NCI-H69 (cell line): ENCODE results near the gene MYO5A.
"Not testable (repeated sequence)": the region's sequence is repeated elsewhere in the genome, so short reads cannot be mapped to it uniquely, and the experiment has no call there.

Source experiments
- DNase-seq: peaks from one replicate; lab custom pipeline; 2025; lab: John Stamatoyannopoulos, UW

Gene MYO5A

GRCh38 chr15:52463638-52464037, 65.0 kb downstream of the MYO5A start:
- no peak for DNase-seq

DNA sequence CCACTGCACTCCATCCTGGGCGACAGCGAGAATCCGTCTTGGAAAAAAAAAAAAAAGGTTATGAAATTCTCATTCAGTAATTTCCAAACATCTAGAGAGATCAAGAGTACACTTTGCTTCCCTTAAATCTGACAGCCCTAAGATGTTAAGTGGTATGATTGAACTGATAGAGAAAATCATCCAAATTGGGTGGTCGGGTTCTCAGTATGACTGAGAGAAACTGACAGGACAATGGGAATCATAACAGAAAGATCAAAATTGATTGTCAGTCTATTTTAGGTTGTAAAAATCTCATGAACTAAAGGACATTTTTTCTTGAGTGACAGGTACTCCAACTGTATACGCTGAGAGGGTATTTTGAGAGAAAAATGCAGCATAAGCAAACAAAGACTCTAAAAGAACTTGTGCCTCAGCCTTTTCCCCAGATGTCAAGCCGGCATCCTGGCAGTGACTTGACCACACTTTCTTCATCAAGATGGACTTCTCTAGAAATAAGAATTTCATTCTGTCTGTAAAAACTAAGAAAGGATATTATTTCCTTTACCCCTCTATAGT, 65.8 kb downstream of the MYO5A start:
- no peak for DNase-seq

- not testable (repeated sequence) for DNase-seq
Observed at GRCh38 chr15:52459701-52460100, 69.0 kb downstream of the MYO5A start.

GRCh38 chr15:52459265-52459664, 69.4 kb downstream of the MYO5A start:
- DNase-seq: not testable (repeated sequence)

DNA sequence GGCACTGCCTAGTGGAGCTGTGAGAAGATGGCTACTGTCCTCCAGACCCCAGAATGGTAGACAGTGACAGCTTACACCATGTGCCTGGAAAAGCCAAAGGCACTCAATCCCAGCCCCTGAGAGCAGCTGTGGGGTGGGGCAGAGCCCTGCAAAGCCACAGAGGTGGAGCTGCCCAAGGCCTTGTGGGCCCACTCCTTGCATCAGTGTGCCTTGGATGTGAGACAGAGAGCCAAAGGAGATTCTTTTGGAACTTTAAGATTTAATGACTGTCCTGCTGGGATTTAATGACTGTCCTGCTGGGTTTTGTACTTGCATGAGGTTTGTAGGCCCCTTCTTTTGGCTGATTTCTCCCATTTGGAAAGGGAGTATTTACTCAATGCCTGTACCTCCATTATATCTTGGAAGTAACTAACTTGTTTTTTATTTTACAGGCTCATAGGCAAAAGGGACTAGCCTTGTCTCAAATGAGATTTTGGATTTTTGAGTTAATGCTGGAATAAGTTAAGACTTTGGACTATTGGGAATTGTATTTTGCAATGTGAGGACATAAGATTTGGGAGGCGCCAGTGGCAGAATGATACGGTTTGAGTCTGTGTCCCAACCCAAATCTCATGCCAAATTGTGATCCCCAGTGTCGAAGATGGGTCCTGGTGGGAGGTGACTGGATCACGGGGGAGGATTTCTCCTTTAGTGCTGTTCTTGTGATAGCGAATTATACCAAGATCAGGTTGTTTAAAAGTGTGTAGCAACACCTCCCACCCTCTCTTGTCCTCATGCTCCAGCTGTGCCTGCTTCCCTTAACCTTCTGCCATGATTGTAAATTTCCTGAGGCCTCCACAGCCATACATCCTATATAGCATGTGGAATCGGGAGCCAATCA, 80.4 kb downstream of the MYO5A start:
- peak; percentile 19 for DNase-seq

GRCh38 chr15:52445954-52446353, 82.7 kb downstream of the MYO5A start:
- no peak for DNase-seq

GRCh38 chr15:52445553-52445952, 83.1 kb downstream of the MYO5A start:
- no peak for DNase-seq

GRCh38 chr15:52443205-52443604, 85.5 kb downstream of the MYO5A start:
- not testable (repeated sequence) for DNase-seq

- DNase-seq: no peak
Observed at GRCh38 chr15:52441841-52442240, 86.8 kb downstream of the MYO5A start.

DNA sequence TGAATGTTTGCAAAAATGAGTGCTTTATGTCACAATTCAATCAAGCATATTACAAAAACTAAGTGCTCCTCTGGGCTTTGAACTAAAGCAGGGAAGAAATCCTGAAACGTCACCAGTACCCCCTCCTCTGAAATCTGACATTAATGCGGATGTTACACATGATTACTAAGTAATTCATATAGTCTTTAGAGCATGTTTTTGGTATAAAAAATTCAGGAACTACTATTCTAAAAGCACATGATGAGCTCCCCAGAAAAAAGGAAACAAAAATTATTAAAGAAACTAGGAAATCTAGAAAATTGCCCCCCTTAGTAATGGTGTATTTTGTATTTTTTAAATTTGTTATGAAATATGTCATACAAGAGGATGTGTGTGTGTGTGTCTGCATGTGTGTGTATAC, 87.7 kb downstream of the MYO5A start:
- no peak for DNase-seq

- DNase-seq: no peak
Observed at GRCh38 chr15:52440414-52440813, 88.3 kb downstream of the MYO5A start.

- no peak for DNase-seq
Observed at GRCh38 chr15:52439470-52439869, 89.2 kb downstream of the MYO5A start.

- not testable (repeated sequence) for DNase-seq
Observed at GRCh38 chr15:52439042-52439441, 89.6 kb downstream of the MYO5A start.

DNA sequence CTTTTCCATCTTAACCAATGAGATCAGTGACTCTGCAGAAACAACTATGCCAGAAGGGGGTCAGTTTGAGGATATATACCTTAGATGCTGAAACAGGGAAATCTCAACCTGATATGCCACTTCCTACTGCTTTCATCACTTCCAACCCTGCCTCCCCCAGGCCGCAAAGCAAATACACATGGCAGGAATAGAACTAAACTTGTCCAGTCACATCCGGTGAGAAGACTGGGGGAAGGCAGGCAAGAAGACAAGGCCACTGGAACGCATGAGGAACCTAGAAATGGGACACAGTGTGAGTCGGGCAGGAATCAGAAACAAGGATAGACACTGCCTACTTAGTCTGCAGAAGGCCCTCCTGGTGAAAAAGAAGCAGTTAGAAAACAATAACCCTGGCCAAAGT, 90.6 kb downstream of the MYO5A start:
- DNase-seq: no peak

DNA sequence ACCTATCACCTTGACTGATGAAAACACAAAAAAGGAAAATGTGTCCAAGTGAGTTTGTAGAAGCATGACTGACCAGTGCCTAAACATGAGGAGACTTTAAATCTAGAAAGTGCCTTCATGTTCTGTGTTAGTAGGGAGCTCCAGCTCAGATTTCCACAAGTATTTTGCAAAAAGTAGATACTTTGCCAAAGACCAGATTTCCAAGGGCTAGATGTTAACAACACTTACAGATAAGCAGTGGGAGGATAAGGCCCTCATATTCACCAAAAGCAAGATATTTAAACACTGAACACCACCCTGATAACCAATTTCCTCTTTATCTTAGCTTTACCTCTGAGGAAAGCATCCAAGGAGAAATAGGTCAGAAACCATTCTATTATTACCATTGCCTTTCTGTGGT, 91.0 kb downstream of the MYO5A start:
- DNase-seq: no peak

DNA sequence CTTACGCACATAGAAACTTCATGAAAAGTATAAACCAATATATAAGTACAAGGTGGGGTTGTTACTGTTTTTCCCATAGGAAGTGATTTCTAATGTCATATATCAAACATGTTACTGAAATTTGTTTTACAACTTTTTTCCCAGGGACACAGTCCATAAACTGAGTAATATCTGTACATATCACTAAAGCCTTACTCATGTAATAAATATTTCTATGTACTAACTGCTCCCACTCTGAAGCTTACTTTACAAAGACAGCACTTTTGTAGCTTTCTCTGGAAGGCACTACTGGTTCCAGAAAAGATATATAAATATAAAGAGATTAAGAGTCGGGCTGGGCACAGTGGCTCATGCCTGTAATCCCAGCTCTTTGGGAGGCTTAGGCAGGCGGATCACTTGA, 91.7 kb downstream of the MYO5A start:
- no peak for DNase-seq

GRCh38 chr15:52434885-52435284, 93.8 kb downstream of the MYO5A start:
- no peak for DNase-seq

- DNase-seq: no peak
Observed at GRCh38 chr15:52428297-52428696, 100.4 kb downstream of the MYO5A start.

DNA sequence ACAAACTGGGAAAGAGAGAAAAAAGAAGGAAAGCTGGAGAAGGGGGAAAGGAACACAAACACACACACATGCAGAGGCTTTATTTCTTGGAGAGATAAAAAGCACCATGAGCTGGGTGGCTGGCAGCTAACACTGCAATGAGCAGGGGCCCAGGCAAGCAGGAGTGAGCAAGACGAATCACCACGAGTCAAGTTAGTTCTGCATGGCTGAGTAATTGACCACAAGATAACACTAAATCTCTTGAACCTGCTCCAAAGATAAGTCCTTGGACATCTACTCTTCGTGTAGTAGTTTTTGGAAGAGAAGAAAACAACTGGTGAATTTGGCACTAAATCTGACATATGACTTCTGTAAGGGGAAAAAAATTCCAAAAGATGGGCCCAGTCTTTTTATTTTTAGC, 100.9 kb downstream of the MYO5A start:
- no peak for DNase-seq

- DNase-seq: no peak
Observed at GRCh38 chr15:52424856-52425431, 103.7 kb downstream of the MYO5A start.

DNA sequence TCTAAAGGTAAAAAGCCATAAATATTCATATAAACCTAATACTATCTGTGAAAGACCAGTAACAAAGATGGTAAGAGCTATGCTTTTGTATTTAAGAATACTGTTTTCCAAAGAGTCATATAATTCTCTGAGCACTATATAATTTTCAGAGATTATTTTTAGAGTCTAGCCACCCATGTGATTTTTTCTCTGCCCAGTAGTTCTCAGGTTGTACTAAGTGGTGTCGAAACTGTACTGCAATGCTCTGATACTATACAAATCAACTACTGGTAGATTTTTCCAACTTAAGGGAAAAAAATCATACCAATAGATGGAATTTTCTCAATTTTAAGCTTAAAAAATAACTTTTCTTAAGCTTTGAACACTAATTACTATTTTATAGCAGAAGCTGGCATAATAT, 104.8 kb downstream of the MYO5A start:
- DNase-seq: no peak

DNA sequence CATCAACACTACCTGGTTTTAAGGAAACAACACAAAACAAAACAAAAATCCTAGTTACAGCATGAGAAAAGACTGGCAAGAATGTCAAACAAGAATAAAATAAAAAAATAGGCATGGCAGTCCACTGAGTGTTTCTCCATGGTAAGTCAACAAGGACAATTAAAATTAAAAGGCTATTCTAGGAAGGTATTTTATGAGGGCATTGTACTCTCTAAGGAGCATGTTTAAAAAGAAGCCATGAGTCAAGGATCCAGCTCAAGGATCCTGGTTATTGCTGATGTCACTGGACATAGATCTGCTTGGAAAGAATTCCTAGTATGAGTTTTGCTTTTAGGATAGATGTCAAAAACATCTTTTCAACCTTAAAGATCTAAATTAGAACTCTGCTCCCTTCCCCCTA, 106.7 kb downstream of the MYO5A start:
- DNase-seq: no peak

GRCh38 chr15:52421029-52421428, 107.7 kb downstream of the MYO5A start:
- no peak for DNase-seq
